Measurements from ENCODE around the gene LRRK2. TPM values are rescaled to one million over a fixed set of nuclear protein-coding genes. Genes with fewer than 3 reads are reported as not detected.
A peak's percentile ranks its signal among the peaks of the same experiment; 100 is the strongest.

The LRRK2 gene
- total RNA-seq: 10 to 100 TPM in 1 of 5 experiments, 1 to 10 TPM in 1, under 1 TPM in 2, not detected in 1; 0.16 to 32.2 (median 2.1) TPM
- not detected for polyA plus RNA-seq
- 0.40 reads per million for total RNA-seq

GRCh38 chr12:40224439-40225291 is at the start of gene LRRK2:
Gene LRRK2 (plus strand): TSS chr12:40224997. CDS start chr12:40225132, 135 bp downstream.
- Mint-ChIP-seq H3K4me1 (peaks cover 0 to 13% (median 9%) of the 10 kb centered on the region in 7 donors), H3K27ac (no peak within 1 kb of the TSS), H3K36me3 (peaks cover 0 to 3% (median 0%) of the 10 kb centered on the region in 5 donors), H3K9me3 (peaks cover 0 to 30% (median 3%) of the 10 kb centered on the region in 11 donors), H3K4me3 (peak within 1 kb of the TSS in 9 of 10 donors; percentile 36 to 62 (median 53)), H3K27me3 (peaks cover 52 to 63% (median 58%) of the 10 kb centered on the region in 5 donors)
- Histone ChIP-seq H3K27ac (ENCODE audit: low read depth, low read length) (no peak within 1 kb of the TSS), H3K4me1 (ENCODE audit: control insufficient read depth in 2 of 2, insufficient read depth in 2 of 2, low read length in 2 of 2) (no peaks in the 10 kb centered on the region), H3K36me3 (ENCODE audit: control insufficient read depth in 2 of 3, insufficient read depth in 3 of 3, low read length in 3 of 3) (no peaks in the 10 kb centered on the region), H3K4me3 (ENCODE audit: low read length) (no peak within 1 kb of the TSS), H3K27me3 (ENCODE audit: control insufficient read depth in 2 of 2, insufficient read depth in 2 of 2, low read length in 2 of 2) (peaks cover 0 to 4% of the 10 kb centered on the region in 2 donors), H3K9me3 (ENCODE audit: control insufficient read depth in 2 of 3, low read length in 3 of 3) (no peaks in the 10 kb centered on the region)
- intact Hi-C loops (cut with micrococcal nuclease): loop anchor here in 1 of 2 donors (2.0 kb wide), 1 partner anchor 72 kb away; no protein-coding TSS in a partner anchor
- peak in 5 of 9 donors; percentile 1 to 36 (median 3) for DNase-seq
- POLR2A ChIA-PET: no interaction called here
- CTCF ChIA-PET: no interaction called here
- ATAC-seq: peak; percentile 84

GRCh38 chr12:40175045-40175444 is 49.8 kb upstream of the LRRK2 start:
- no peak for DNase-seq
- intact Hi-C loops (cut with micrococcal nuclease): no loop called here
- peaks cover 0 to 29% (median 5%) of the 10 kb centered on the region in 5 donors for H3K27me3 Mint-ChIP-seq

GRCh38 chr12:40175489-40175888 is 49.3 kb upstream of the LRRK2 start:
- H3K36me3 ChIP-seq (ENCODE audit: control insufficient read depth in 2 of 3, insufficient read depth in 3 of 3, low read length in 3 of 3): no peaks in the 10 kb centered on the region
- no peaks in the 10 kb centered on the region for H3K4me1 ChIP-seq (ENCODE audit: control insufficient read depth in 2 of 2, insufficient read depth in 2 of 2, low read length in 2 of 2)
- Mint-ChIP-seq H3K9me3 (peaks cover 0 to 4% (median 0%) of the 10 kb centered on the region in 11 donors), H3K27ac (no peak overlapping the region), H3K4me1 (peaks cover 0 to 2% (median 0%) of the 10 kb centered on the region in 7 donors), H3K4me3 (no peak overlapping the region), H3K36me3 (peaks cover 0 to 2% (median 0%) of the 10 kb centered on the region in 5 donors), H3K27me3 (peaks cover 0 to 28% (median 4%) of the 10 kb centered on the region in 5 donors)
- no peak overlapping the region for H3K27ac ChIP-seq (ENCODE audit: low read depth, low read length)
- H3K27me3 ChIP-seq (ENCODE audit: control insufficient read depth in 2 of 2, insufficient read depth in 2 of 2, low read length in 2 of 2): no peaks in the 10 kb centered on the region
- intact Hi-C loops (cut with micrococcal nuclease): no loop called here
- CTCF ChIA-PET: no interaction called here
- ATAC-seq (no peak), DNase-seq (no peak)
- no peaks in the 10 kb centered on the region for H3K9me3 ChIP-seq (ENCODE audit: control insufficient read depth in 2 of 3, low read length in 3 of 3)
- no peak overlapping the region for H3K4me3 ChIP-seq (ENCODE audit: low read length)
- POLR2A ChIA-PET: no interaction called here

More at GRCh38 chr12:40175045-40175444, 49.8 kb upstream of the LRRK2 start:
- POLR2A ChIA-PET: no interaction called here
- H3K36me3 ChIP-seq (ENCODE audit: control insufficient read depth in 2 of 3, insufficient read depth in 3 of 3, low read length in 3 of 3): no peaks in the 10 kb centered on the region
- H3K27me3 ChIP-seq (ENCODE audit: control insufficient read depth in 2 of 2, insufficient read depth in 2 of 2, low read length in 2 of 2): no peaks in the 10 kb centered on the region
- H3K9me3 ChIP-seq (ENCODE audit: control insufficient read depth in 2 of 3, low read length in 3 of 3): no peaks in the 10 kb centered on the region
- Mint-ChIP-seq H3K4me3 (no peak overlapping the region), H3K27ac (no peak overlapping the region), H3K36me3 (no peaks in the 10 kb centered on the region), H3K4me1 (no peaks in the 10 kb centered on the region), H3K9me3 (peaks cover 0 to 2% (median 0%) of the 10 kb centered on the region in 11 donors)
- no peak overlapping the region for H3K4me3 ChIP-seq (ENCODE audit: low read length)
- no peaks in the 10 kb centered on the region for H3K4me1 ChIP-seq (ENCODE audit: control insufficient read depth in 2 of 2, insufficient read depth in 2 of 2, low read length in 2 of 2)
- CTCF ChIA-PET: no interaction called here
- no peak overlapping the region for H3K27ac ChIP-seq (ENCODE audit: low read depth, low read length)
- ATAC-seq: no peak

- H3K4me3 Mint-ChIP-seq: no peak overlapping the region
- no peaks in the 10 kb centered on the region for H3K4me1 ChIP-seq (ENCODE audit: control insufficient read depth in 2 of 2, insufficient read depth in 2 of 2, low read length in 2 of 2)
- H3K36me3 Mint-ChIP-seq: peaks cover 0 to 2% (median 0%) of the 10 kb centered on the region in 5 donors
- H3K27ac ChIP-seq (ENCODE audit: low read depth, low read length): no peak overlapping the region
- POLR2A ChIA-PET: no interaction called here
- H3K27me3 ChIP-seq (ENCODE audit: control insufficient read depth in 2 of 2, insufficient read depth in 2 of 2, low read length in 2 of 2): no peaks in the 10 kb centered on the region
- peaks cover 0 to 17% (median 0%) of the 10 kb centered on the region in 5 donors for H3K27me3 Mint-ChIP-seq
- no peak overlapping the region for H3K4me3 ChIP-seq (ENCODE audit: low read length)
- no peak for DNase-seq
- no peak overlapping the region for H3K27ac Mint-ChIP-seq
- ATAC-seq: no peak
- H3K4me1 Mint-ChIP-seq: peaks cover 0 to 15% (median 7%) of the 10 kb centered on the region in 7 donors
- intact Hi-C loops (cut with micrococcal nuclease): no loop called here
- CTCF ChIA-PET: no interaction called here
- no peaks in the 10 kb centered on the region for H3K9me3 ChIP-seq (ENCODE audit: control insufficient read depth in 2 of 3, low read length in 3 of 3)
- peaks cover 0 to 4% (median 0%) of the 10 kb centered on the region in 11 donors for H3K9me3 Mint-ChIP-seq
- H3K36me3 ChIP-seq (ENCODE audit: control insufficient read depth in 2 of 3, insufficient read depth in 3 of 3, low read length in 3 of 3): no peaks in the 10 kb centered on the region
Observed at GRCh38 chr12:40178701-40179100, 46.1 kb upstream of the LRRK2 start.

- H3K4me3 Mint-ChIP-seq: no peak overlapping the region
- Histone ChIP-seq H3K27ac (ENCODE audit: low read depth, low read length) (no peak overlapping the region), H3K36me3 (ENCODE audit: control insufficient read depth in 2 of 3, insufficient read depth in 3 of 3, low read length in 3 of 3) (no peaks in the 10 kb centered on the region), H3K4me3 (ENCODE audit: low read length) (no peak overlapping the region), H3K4me1 (ENCODE audit: control insufficient read depth in 2 of 2, insufficient read depth in 2 of 2, low read length in 2 of 2) (no peaks in the 10 kb centered on the region), H3K9me3 (ENCODE audit: control insufficient read depth in 2 of 3, low read length in 3 of 3) (no peaks in the 10 kb centered on the region), H3K27me3 (ENCODE audit: control insufficient read depth in 2 of 2, insufficient read depth in 2 of 2, low read length in 2 of 2) (no peaks in the 10 kb centered on the region)
- POLR2A ChIA-PET: no interaction called here
- peaks cover 0 to 4% (median 0%) of the 10 kb centered on the region in 11 donors for H3K9me3 Mint-ChIP-seq
- peak overlapping the region in 1 of 9 donors; percentile 81 for H3K27ac Mint-ChIP-seq
- ATAC-seq (no peak), DNase-seq (peak in 2 of 9 donors; percentile 1 to 3)
- peaks cover 0 to 16% (median 0%) of the 10 kb centered on the region in 5 donors for H3K27me3 Mint-ChIP-seq
- H3K36me3 Mint-ChIP-seq: peaks cover 0 to 2% (median 0%) of the 10 kb centered on the region in 5 donors
- CTCF ChIA-PET: no interaction called here
- H3K4me1 Mint-ChIP-seq: peaks cover 0 to 15% (median 7%) of the 10 kb centered on the region in 7 donors
- intact Hi-C loops (cut with micrococcal nuclease): no loop called here
Observed at GRCh38 chr12:40181490-40181889, 43.3 kb upstream of the LRRK2 start.

- ChIA-PET POLR2A (no interaction called here), CTCF (no interaction called here)
- Histone ChIP-seq H3K4me1 (ENCODE audit: control insufficient read depth in 2 of 2, insufficient read depth in 2 of 2, low read length in 2 of 2) (no peaks in the 10 kb centered on the region), H3K27ac (ENCODE audit: low read depth, low read length) (no peak overlapping the region), H3K9me3 (ENCODE audit: control insufficient read depth in 2 of 3, low read length in 3 of 3) (no peaks in the 10 kb centered on the region), H3K27me3 (ENCODE audit: control insufficient read depth in 2 of 2, insufficient read depth in 2 of 2, low read length in 2 of 2) (no peaks in the 10 kb centered on the region), H3K4me3 (ENCODE audit: low read length) (no peak overlapping the region), H3K36me3 (ENCODE audit: control insufficient read depth in 2 of 3, insufficient read depth in 3 of 3, low read length in 3 of 3) (no peaks in the 10 kb centered on the region)
- intact Hi-C loops (cut with micrococcal nuclease): no loop called here
- ATAC-seq (no peak), DNase-seq (no peak)
- Mint-ChIP-seq H3K27me3 (peaks cover 0 to 22% (median 0%) of the 10 kb centered on the region in 5 donors), H3K27ac (no peak overlapping the region), H3K4me1 (peaks cover 0 to 15% (median 7%) of the 10 kb centered on the region in 7 donors), H3K4me3 (no peak overlapping the region), H3K36me3 (peaks cover 0 to 2% (median 0%) of the 10 kb centered on the region in 5 donors), H3K9me3 (peaks cover 0 to 11% (median 4%) of the 10 kb centered on the region in 11 donors)
Observed at GRCh38 chr12:40183715-40184114, 41.1 kb upstream of the LRRK2 start.
